Transverse colon (tissue), 4 donors: ENCODE results near the gene GHRHR. TPM values are rescaled to one million over a fixed set of nuclear protein-coding genes. Genes with fewer than 3 reads are reported as not detected.
A peak's percentile ranks its signal among the peaks of the same experiment; 100 is the strongest.

Experiments
- DNase-seq: peaks from one replicate; pipeline ENCODE4 v3.0.0-alpha.2; 2019
- H3K27ac ChIP-seq, 4 donors: fragments of 200-600 bp; sonication (generic); 2 replicates each; pipeline ENCODE4 v1.5.1; 2016 to 2018; ENCODE audit warnings: inconsistent platforms in 4 of 4
- H3K27me3 ChIP-seq: fragments of 200-600 bp; sonication (generic); 2 replicates; pipeline ENCODE4 v1.5.1; 2017; ENCODE audit warnings: inconsistent platforms
- H3K36me3 ChIP-seq, 4 donors: fragments of 200-600 bp; sonication (generic); 2 replicates each; pipeline ENCODE4 v1.5.1; 2017 to 2019; ENCODE audit warnings: inconsistent platforms in 4 of 4
- H3K4me1 ChIP-seq, 4 donors: fragments of 200-600 bp; sonication (generic); 2 replicates each; pipeline ENCODE4 v1.5.1; 2017 to 2020; ENCODE audit warnings: inconsistent platforms in 4 of 4
- H3K4me3 ChIP-seq, 4 donors: fragments of 200-600 bp; sonication (generic); 1 replicate in 1 of 4; 2 replicates in 3 of 4; pipeline versions ENCODE4 v1.5.1 to v1.6.1; 2017 to 2019; ENCODE audit warnings: inconsistent platforms in 4 of 4
- H3K9me3 ChIP-seq, 2 donors: fragments of 200-600 bp; sonication (generic); 2 replicates each; pipeline ENCODE4 v1.5.1; 2017 to 2019; ENCODE audit warnings: inconsistent platforms in 2 of 2
- EP300 ChIP-seq: sonication (generic); formaldehyde crosslinking; IDR thresholded peaks from one replicate; pipeline ENCODE4 v1.6.1; 2017; ENCODE audit warnings: antibody characterized with exemption, low read depth
- POLR2A ChIP-seq: fragments of 450-650 bp; IDR thresholded peaks from one replicate; pipeline ENCODE4 v1.6.1; 2016; ENCODE audit warnings: antibody characterized with exemption, mild to moderate bottlenecking, moderate library complexity
- POLR2AphosphoS5 ChIP-seq, 3 donors: sonication (generic); formaldehyde crosslinking; IDR thresholded peaks; one replicate each; pipeline ENCODE4 v1.6.1; 2016; ENCODE audit warnings: antibody characterized with exemption in 3 of 3
- WGBS, 2 donors: methylation state at CpG; one replicate each; pipeline ENCODE4 v1.1.5; 2018; ENCODE audit warnings: low coverage in 1 of 2; 5-methylcytosine and 5-hydroxymethylcytosine counted together
- in situ Hi-C, 4 donors: fragments of 200-750 bp; cut with MboI; loops; one replicate each; pipeline versions ENCODE4 v1.15.0 to v1.15.1; 2017; ENCODE audit warnings: low sequenced_read_pairs in 3 of 4, low pct_ligation_motif_present in 1 of 4, low pct_unique_long_range_greater_than_20kb in 1 of 4
- intact Hi-C: fragments of 100-400 bp; cut with DNase I; formaldehyde crosslinking; loops from one replicate; pipeline ENCODE4 v1.15.1; 2023; ENCODE audit warnings: low total_unique reads
- total RNA-seq, 4 donors: library from RNA; depleted of rRNA; stranded (reverse); fragments of >200 nt; gene quantifications; one replicate each; pipeline ENCODE4 v1.1.0, GENCODE V29; 2016
- TF ChIP-seq, protein P1 (sequence below), 5 experiments: fragments of 200-600 bp in 3 of 5; fragments of 450-650 bp in 2 of 5; sonication (generic) in 3 of 5; IDR thresholded peaks; 1 replicate in 2 of 5; 2 replicates in 3 of 5; pipeline ENCODE4 v1.5.1; 2016 to 2017; ENCODE audit warnings: antibody characterized with exemption in 5 of 5, inconsistent platforms in 3 of 5, mild to moderate bottlenecking in 2 of 5, moderate library complexity in 1 of 5

The GHRHR gene
- total RNA-seq, 4 donors from 2014 or later: not detected

DNA sequence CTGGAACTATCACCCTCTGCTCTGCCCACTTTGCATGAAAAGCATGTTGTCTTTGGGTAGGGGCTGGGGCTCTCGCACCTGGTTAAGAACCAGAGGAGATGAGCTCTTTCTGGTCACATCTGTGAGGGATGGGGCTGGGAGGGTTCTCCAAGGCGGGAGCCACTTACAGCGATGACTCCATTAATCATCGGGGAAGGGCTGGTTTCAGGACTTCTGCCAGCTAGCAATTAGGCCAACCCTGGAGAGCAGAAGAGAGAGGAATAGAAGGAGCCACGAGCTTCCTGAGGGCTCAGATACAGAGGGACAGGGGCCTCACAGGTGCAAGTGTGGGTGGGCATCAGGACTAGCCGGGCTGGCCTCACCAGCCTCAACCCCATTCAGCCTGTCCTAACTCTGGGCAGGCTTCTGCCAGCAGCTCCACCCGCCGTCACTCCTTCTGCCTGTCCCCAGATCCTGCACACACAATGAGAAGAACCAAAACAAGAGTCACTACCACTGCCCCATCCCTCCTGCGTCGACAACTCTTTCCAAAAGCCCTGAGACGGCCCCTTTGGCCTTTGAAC lies 43.7 kb upstream of the GHRHR start:
- peak; percentile 9 for DNase-seq
- TF ChIP-seq, protein P1, sequence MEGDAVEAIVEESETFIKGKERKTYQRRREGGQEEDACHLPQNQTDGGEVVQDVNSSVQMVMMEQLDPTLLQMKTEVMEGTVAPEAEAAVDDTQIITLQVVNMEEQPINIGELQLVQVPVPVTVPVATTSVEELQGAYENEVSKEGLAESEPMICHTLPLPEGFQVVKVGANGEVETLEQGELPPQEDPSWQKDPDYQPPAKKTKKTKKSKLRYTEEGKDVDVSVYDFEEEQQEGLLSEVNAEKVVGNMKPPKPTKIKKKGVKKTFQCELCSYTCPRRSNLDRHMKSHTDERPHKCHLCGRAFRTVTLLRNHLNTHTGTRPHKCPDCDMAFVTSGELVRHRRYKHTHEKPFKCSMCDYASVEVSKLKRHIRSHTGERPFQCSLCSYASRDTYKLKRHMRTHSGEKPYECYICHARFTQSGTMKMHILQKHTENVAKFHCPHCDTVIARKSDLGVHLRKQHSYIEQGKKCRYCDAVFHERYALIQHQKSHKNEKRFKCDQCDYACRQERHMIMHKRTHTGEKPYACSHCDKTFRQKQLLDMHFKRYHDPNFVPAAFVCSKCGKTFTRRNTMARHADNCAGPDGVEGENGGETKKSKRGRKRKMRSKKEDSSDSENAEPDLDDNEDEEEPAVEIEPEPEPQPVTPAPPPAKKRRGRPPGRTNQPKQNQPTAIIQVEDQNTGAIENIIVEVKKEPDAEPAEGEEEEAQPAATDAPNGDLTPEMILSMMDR (IDR thresholded peaks at IDR 0.05): no peak
- WGBS, 2 donors: 68% methylated on average over 11 of the region's 11 CpGs; no CpG with 5 or more reads in 1 of the 2 donors
- Histone ChIP-seq H3K9me3 (no peaks in the 10 kb centered on the region), H3K27ac (peak overlapping the region; percentile 21 to 68 (median 48)), H3K4me1 (peaks cover 5 to 26% (median 16%) of the 10 kb centered on the region in 4 donors), H3K36me3 (no peaks in the 10 kb centered on the region), H3K27me3 (no peaks in the 10 kb centered on the region), H3K4me3 (no peak overlapping the region)
- intact Hi-C loops (no loop called here), in situ Hi-C loops (no loop called here)

DNA sequence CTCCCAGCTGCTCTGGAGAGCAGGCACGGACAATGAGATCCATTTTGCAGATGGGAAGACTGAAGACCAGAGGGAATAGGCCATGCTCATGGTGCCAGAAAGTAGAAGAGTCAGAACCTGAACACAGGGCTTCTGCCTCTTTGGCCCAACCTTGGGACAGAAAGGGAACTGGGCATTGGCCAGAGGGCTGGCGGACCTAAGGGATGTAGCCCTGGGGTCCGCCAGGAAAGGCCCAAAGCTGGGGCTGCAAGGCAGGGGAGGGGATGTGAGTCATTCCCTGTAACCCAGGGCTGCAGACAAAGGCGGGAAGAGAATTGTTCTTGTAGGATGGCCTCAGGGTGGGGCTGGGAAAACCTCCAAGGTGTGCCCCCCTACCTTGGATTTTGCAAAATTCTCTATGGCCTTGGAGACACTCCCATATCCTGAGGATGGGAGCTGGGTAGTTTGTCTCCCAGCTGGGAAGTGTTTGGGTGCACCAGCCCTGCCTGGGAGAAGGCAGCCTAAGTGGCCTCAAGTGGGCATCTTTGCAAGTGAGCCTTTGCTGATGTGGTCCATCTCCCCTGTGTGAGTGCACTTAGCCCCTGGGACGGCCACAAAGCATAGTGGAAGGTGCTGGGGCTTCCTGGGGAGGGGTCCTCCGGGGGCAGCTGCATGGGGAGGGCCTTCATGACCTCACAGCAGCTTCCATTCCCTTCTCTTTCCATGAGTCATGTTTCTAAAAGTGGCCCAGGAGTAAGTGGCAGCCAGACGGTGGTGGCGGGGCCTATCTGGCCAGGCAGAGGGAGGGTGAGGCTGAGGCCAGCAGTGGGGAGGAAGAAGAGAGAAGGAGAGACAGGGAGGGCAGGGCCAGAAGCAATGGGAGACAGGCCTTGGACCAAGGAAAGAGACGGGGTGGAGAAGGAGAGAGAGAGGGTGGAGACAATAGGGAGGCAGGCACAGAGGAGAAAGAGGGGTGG lies 42.9 kb upstream of the GHRHR start:
- Histone ChIP-seq H3K27me3 (no peaks in the 10 kb centered on the region), H3K27ac (peak overlapping the region in 3 of 4 donors; percentile 39 to 68 (median 58)), H3K4me1 (peaks cover 4 to 20% (median 13%) of the 10 kb centered on the region in 4 donors), H3K9me3 (no peaks in the 10 kb centered on the region), H3K36me3 (no peaks in the 10 kb centered on the region), H3K4me3 (no peak overlapping the region)
- intact Hi-C loops: no loop called here
- peak; percentile 9 for DNase-seq
- in situ Hi-C loops: no loop called here
- TF ChIP-seq EP300 (no peak), POLR2A (no peak), POLR2AphosphoS5 (IDR thresholded peaks at IDR 0.05) (no peak)
- TF ChIP-seq, protein P1 (IDR thresholded peaks at IDR 0.05): no peak
- WGBS, 2 donors: 43 to 61% methylated on average over 7 to 9 of the region's 9 CpGs

DNA sequence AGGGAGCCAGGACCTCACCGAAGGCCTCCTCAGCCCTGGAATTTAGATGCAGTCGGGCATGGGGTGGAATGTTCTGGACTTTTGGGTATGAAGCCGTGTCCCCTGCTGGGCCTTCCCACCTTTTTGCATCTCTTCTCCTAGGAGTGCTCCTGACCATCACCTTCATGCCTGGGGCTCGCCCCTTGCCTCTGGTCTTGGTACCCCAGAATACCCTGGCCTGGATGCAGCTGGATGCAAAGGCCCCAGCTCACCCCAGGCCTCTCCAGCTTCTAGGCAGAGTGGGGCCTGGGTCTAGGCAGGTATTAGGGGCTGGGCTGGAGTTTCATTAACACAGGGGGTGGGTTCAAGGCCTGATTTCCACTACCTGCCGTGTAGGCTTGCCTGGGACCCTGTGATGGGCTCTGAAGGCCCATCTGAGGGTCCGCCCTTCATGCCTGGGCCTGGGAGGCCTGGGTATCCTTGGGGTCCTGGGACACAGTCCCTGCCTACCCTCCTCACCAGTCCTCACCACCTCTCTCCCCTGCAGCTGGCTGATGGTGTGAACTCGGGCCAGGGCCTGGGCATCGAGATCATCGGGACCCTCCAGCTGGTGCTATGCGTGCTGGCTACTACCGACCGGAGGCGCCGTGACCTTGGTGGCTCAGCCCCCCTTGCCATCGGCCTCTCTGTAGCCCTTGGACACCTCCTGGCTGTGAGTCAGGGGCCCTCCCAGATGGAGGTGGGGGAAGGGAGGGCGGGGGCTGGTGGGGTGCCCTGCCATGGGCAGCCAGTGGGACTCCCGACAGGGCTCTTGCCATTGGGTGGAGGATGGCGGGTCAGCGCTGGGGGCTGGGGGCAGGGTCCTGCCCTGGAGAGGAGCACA lies 42.0 kb upstream of the GHRHR start:
- Histone ChIP-seq H3K27me3 (no peaks in the 10 kb centered on the region), H3K4me1 (peaks cover 4 to 20% (median 12%) of the 10 kb centered on the region in 4 donors), H3K4me3 (no peak overlapping the region), H3K36me3 (no peaks in the 10 kb centered on the region), H3K27ac (peak overlapping the region in 3 of 4 donors; percentile 39 to 68 (median 58)), H3K9me3 (no peaks in the 10 kb centered on the region)
- WGBS, 2 donors: 87% methylated on average over 12 of the region's 19 CpGs; no CpG with 5 or more reads in 1 of the 2 donors
- TF ChIP-seq, protein P1 (IDR thresholded peaks at IDR 0.05): no peak
- TF ChIP-seq POLR2A (no peak), POLR2AphosphoS5 (IDR thresholded peaks at IDR 0.05) (no peak), EP300 (no peak)
- peak; percentile 6 for DNase-seq
- in situ Hi-C loops: no loop called here
- intact Hi-C loops: no loop called here

DNA sequence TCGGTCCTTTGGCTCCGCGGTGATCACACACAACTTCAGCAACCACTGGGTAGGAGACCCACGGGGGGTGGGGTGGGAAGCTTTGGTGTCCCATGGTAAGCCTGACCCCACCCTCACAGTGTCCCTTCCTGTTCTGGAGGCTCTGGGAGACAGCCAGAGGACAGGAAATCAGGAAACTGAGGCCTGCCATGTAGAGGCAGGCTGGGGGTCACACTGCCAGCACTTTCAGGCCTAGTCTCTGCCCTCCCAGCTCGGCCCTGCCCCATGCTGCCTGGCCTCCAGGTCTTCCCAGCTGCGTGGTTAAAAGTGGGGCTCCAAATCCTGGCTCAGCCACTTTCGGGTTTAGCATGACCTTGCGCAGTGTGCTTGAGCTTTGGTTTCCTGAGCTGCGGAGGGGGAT lies 41.2 kb upstream of the GHRHR start:
- Histone ChIP-seq H3K9me3 (peaks cover 0 to 3% of the 10 kb centered on the region in 2 donors), H3K4me3 (no peak overlapping the region), H3K27ac (no peak overlapping the region), H3K27me3 (no peaks in the 10 kb centered on the region), H3K36me3 (no peaks in the 10 kb centered on the region), H3K4me1 (peaks cover 4 to 20% (median 12%) of the 10 kb centered on the region in 4 donors)
- intact Hi-C loops: no loop called here
- DNase-seq: peak; percentile 5
- TF ChIP-seq, protein P1 (IDR thresholded peaks at IDR 0.05): no peak
- WGBS, 2 donors: 84% methylated on average over 8 of the region's 9 CpGs; no CpG with 5 or more reads in 1 of the 2 donors
- in situ Hi-C loops: no loop called here
